Tongue (tissue), 2 donors: ENCODE measurements around the gene AATF. TPM values are rescaled to one million over a fixed set of nuclear protein-coding genes. Genes with fewer than 3 reads are reported as not detected.

Source experiments
- DNase-seq: peaks from one replicate; pipeline ENCODE4 v3.0.0-alpha.2; 2015
- total RNA-seq: library from RNA; depleted of rRNA; stranded (reverse); fragments of >200 nt; gene quantifications from one replicate; pipeline ENCODE4 v1.2.3, GENCODE V29; 2014

AATF gene
- total RNA-seq, 1 donor from 2014 or later, result 15.6 TPM

- DNase-seq, result no peak
These were observed 34.9 kb downstream of the AATF start for GRCh38 chr17:36983618-36984017.

- DNase-seq, result no peak
These were observed 40.4 kb downstream of the AATF start for GRCh38 chr17:36989173-36989572.

- DNase-seq, result no peak
These were observed 43.9 kb downstream of the AATF start for GRCh38 chr17:36992701-36993100.

GRCh38 chr17:36993227-36993626 lies 44.5 kb downstream of the AATF start:
- no peak for DNase-seq

- no peak for DNase-seq
These were observed 45.7 kb downstream of the AATF start for GRCh38 chr17:36994438-36994837.

GRCh38 chr17:36999471-36999870 lies 50.7 kb downstream of the AATF start:
- no peak for DNase-seq

- no peak for DNase-seq
These were observed 68.0 kb downstream of the AATF start for GRCh38 chr17:37016780-37017179.

GRCh38 chr17:37017404-37017803 lies 68.7 kb downstream of the AATF start:
- no peak for DNase-seq

- DNase-seq, result no peak
These were observed 70.5 kb downstream of the AATF start for GRCh38 chr17:37019117-37019740.

- DNase-seq, result no peak
These were observed 71.0 kb downstream of the AATF start for GRCh38 chr17:37019741-37020129.

GRCh38 chr17:37024181-37024637 lies 75.5 kb downstream of the AATF start:
- no peak for DNase-seq

- no peak for DNase-seq
These were observed 76.5 kb downstream of the AATF start for GRCh38 chr17:37025238-37025637.

GRCh38 chr17:37025847-37026530 lies 77.2 kb downstream of the AATF start:
- DNase-seq, result no peak

GRCh38 chr17:37026531-37026869 lies 77.7 kb downstream of the AATF start:
- no peak for DNase-seq

- no peak for DNase-seq
These were observed 79.3 kb downstream of the AATF start for GRCh38 chr17:37028040-37028439.

GRCh38 chr17:37031493-37032083 lies 82.8 kb downstream of the AATF start:
- DNase-seq, result no peak

GRCh38 chr17:37037590-37038155 lies 88.9 kb downstream of the AATF start:
- no peak for DNase-seq

- no peak for DNase-seq
These were observed 90.5 kb downstream of the AATF start for GRCh38 chr17:37039269-37039668.

GRCh38 chr17:37041932-37042331 lies 93.2 kb downstream of the AATF start:
- no peak for DNase-seq

- DNase-seq, result no peak
These were observed 94.4 kb downstream of the AATF start for GRCh38 chr17:37043201-37043600.

- no peak for DNase-seq
These were observed 96.7 kb downstream of the AATF start for GRCh38 chr17:37045351-37045922.

GRCh38 chr17:37047631-37048104 lies 98.9 kb downstream of the AATF start:
- DNase-seq, result peak; percentile 91

GRCh38 chr17:37048811-37049210 lies 100.1 kb downstream of the AATF start:
- DNase-seq, result no peak
